Activated CD8-positive, alpha-beta memory T cell treated with anti-CD3 and anti-CD28 coated beads for 4 hours (primary cell): ENCODE data around the gene BHLHA9.
"Not testable (repeated sequence)": the region's sequence is repeated elsewhere in the genome, so short reads cannot be mapped to it uniquely, and the experiment has no call there.

ENCODE experiments used
- DNase-seq, 2 donors: peaks; one replicate each; pipeline ENCODE4 v3.0.0-alpha.2; 2020; ENCODE audit warnings: low read depth in 2 of 2

BHLHA9 gene

GRCh38 chr17:1300371-1300905, 30.2 kb downstream of the BHLHA9 start:
- DNase-seq = no peak

DNA sequence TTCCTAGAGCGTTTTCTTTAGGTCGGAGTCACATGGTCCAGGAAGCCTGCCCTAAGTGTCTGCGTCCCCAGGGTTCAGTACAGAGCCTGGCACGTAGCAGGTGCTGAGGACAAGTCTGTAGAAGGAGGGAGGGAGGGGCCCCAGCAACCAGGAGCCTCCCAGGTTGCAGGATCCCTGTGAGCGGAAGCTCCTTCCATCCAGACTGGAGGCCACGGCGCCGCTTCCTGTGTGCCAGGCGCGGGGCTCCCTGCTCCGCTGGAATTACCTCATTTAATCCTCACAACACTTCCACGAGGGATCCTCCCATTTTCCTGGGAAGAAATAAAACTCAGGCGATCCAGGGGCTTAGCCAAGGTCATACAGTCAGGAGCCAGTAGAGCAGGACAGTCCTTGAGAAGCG, 31.3 kb downstream of the BHLHA9 start:
- DNase-seq = no peak

DNA sequence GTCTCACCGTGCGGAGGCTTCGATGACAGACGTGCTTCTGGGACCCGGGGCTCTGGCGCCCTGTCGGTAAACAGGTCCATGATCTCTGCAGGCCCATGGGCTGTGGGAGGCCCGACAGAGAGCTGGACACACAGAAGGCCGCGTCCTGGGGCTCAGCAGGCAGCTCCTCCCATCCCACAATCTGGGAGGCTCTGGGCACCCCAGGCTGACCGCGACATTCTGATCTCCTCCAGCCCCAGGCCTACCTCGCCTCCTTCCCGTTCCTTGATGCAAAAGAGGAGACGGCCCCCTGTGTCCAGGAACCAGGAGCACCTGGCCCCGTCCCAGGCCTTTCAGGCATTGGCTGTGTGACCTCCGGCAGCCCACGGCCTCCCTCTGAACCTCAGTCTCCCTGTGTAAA, 32.5 kb downstream of the BHLHA9 start:
- DNase-seq = no peak

GRCh38 chr17:1304522-1304921, 34.3 kb downstream of the BHLHA9 start:
- DNase-seq = no peak

DNA sequence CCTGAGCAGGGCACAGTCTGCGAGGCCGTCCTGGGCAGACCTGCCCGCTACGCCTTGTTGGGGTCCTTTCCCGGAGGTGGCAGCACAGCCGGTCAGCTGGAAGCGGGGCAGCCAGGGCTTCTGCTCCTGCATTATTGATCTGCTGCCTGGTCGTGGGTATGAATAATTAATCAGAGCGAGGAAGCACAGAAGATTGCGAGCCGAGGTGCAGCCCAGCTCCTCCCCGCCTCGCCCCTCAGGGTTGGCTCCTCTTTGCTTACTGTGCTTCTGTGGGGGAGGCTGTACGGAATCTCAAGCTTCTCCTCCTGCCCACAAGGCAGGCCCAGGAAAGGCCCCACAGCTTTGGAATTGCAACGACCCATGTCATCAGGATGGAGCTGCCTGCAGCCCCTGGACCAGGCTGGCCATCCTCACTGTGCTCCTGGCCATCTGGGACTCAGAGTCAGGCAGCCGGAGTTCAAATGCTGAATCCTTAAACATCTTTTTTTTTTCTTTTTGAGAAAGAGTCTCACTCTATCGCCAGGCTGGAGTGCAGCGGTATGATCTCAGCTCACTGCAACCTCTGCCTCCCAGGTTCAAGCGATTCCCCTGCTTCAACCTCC, 34.8 kb downstream of the BHLHA9 start:
- DNase-seq = no peak

DNA sequence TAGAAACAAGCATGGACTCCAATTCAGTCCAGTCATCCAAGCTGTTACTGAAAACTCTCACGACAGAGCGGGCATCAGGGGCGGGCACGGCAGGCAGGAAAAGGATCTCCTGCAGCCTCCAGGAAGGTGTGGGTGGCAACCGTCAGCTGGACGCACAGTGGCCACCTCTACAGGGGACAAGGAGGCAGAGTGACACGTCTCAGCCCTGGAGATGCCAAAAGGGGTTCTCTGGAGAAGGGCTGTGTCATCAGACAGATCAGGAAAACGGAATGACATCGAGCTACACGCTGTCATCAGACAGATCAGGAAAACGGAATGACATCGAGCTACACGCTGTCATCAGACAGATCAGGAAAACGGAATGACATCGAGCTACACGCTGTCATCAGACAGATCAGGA, 37.6 kb downstream of the BHLHA9 start:
- not testable (repeated sequence) for DNase-seq

DNA sequence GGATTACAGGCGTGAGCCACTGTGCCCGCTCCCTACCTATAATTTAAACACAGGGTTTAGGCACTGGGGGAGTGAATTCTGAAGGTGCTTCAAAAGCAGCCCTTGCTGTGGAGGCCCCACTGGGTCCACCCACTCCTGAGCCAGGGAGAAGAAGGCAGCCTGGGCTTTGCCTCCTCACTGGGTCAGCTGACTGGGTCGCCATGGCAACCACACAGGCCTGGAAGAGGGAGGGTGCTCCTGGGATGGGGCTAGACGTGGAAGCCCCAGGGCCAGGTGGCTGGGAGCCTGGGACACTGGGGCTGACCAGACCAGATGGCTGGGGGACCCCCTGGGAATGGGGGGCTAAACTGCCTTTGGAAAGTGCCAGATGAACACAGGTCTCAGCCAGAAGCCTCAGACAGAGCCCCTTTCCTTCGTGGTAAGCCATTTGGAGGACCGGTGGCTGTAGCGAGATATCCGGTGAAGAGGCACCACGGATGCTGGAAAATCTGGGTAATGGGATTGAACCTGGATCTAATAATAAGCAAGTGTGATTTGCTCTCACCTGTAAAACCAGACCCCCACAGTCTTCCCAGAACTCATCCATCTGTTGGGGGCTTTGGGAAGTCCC, 42.1 kb downstream of the BHLHA9 start:
- DNase-seq = no peak

- no peak for DNase-seq
Measured at GRCh38 chr17:1313270-1314005, 43.2 kb downstream of the BHLHA9 start.

GRCh38 chr17:1315409-1315808, 45.2 kb downstream of the BHLHA9 start:
- DNase-seq = no peak

- DNase-seq = no peak
Measured at GRCh38 chr17:1315891-1316403, 45.7 kb downstream of the BHLHA9 start.
